Neuronal stem cell (in vitro differentiated cells): ENCODE results near the gene BIRC5.

ENCODE experiments used
- DNase-seq: peaks from one replicate; pipeline ENCODE4 v3.0.0-alpha.2; 2013; ENCODE audit warnings: low spot score
- H2AFZ ChIP-seq: one replicate; pipeline ENCODE4 v1.6.1; 2013; ENCODE audit warnings: mild to moderate bottlenecking, low read length, inconsistent platforms
- H2AK5ac ChIP-seq: 2 replicates; pipeline ENCODE4 v1.6.1; 2013; ENCODE audit warnings: low read depth, mild to moderate bottlenecking, inconsistent platforms, low read length, moderate library complexity, mixed read lengths
- H2BK120ac ChIP-seq: 2 replicates; pipeline ENCODE4 v1.6.1; 2013; ENCODE audit warnings: low read depth, mild to moderate bottlenecking, inconsistent platforms, low read length, moderate library complexity, mixed read lengths
- H2BK12ac ChIP-seq: one replicate; pipeline ENCODE4 v1.6.1; 2013; ENCODE audit warnings: low read length, inconsistent platforms
- H2BK15ac ChIP-seq: 2 replicates; pipeline ENCODE4 v1.6.1; 2013; ENCODE audit warnings: mild to moderate bottlenecking, low read length, inconsistent platforms, mixed read lengths
- H2BK5ac ChIP-seq: one replicate; pipeline ENCODE4 v1.6.1; 2013; ENCODE audit warnings: inconsistent platforms, mild to moderate bottlenecking, low read length, moderate library complexity
- H3K14ac ChIP-seq: one replicate; pipeline ENCODE4 v1.6.1; 2013; ENCODE audit warnings: low read length, inconsistent platforms
- H3K18ac ChIP-seq: 2 replicates; pipeline ENCODE4 v1.6.1; 2013; ENCODE audit warnings: low read length, inconsistent platforms
- H3K23ac ChIP-seq: 2 replicates; pipeline ENCODE4 v1.6.1; 2013; ENCODE audit warnings: low read depth, mild to moderate bottlenecking, mixed read lengths, low read length, inconsistent platforms; ENCODE audit not compliant: poor library complexity
- H3K27ac ChIP-seq: replicated peaks from 3 replicates; pipeline ENCODE4 v1.5.1; 2013; ENCODE audit warnings: low read length, inconsistent platforms
- H3K27me3 ChIP-seq, 3 experiments: 2 replicates each; pipeline ENCODE4 v1.6.1; 2013; ENCODE audit warnings: low read length in 3 of 3, mild to moderate bottlenecking in 2 of 3, inconsistent platforms in 1 of 3, low read depth in 1 of 3, mixed read lengths in 1 of 3, moderate library complexity in 1 of 3; ENCODE audit not compliant: control insufficient read depth in 3 of 3, insufficient read depth in 3 of 3
- H3K36me3 ChIP-seq, 2 donors: replicated peaks in 1 of 2; 2 replicates each; pipeline ENCODE4 v1.6.1; 2013; ENCODE audit warnings: low read length in 2 of 2; ENCODE audit not compliant: control insufficient read depth in 2 of 2, insufficient read depth in 2 of 2
- H3K4ac ChIP-seq: 2 replicates; pipeline ENCODE4 v1.6.1; 2013; ENCODE audit warnings: inconsistent platforms, mild to moderate bottlenecking, low read length, moderate library complexity
- H3K4me1 ChIP-seq, 2 donors: 1 replicate in 1 of 2; 2 replicates in 1 of 2; pipeline ENCODE4 v1.6.1; 2013; ENCODE audit warnings: low read length in 2 of 2, low read depth in 1 of 2; ENCODE audit not compliant: control insufficient read depth in 2 of 2, insufficient read depth in 1 of 2
- H3K4me2 ChIP-seq: one replicate; pipeline ENCODE4 v1.6.1; 2013; ENCODE audit warnings: mild to moderate bottlenecking, low read length, inconsistent platforms; ENCODE audit not compliant: insufficient read depth, poor library complexity, severe bottlenecking
- H3K4me3 ChIP-seq, 2 donors: 2 replicates each; pipeline ENCODE4 v1.5.1; 2013; ENCODE audit warnings: low read length in 2 of 2, mild to moderate bottlenecking in 2 of 2, inconsistent platforms in 1 of 2, moderate library complexity in 1 of 2
- H3K79me1 ChIP-seq: one replicate; pipeline ENCODE4 v1.6.1; 2013; ENCODE audit warnings: low read depth, mild to moderate bottlenecking, inconsistent platforms, low read length, moderate library complexity
- H3K9ac ChIP-seq: one replicate; pipeline ENCODE4 v1.6.1; 2013; ENCODE audit warnings: mild to moderate bottlenecking, low read depth, low read length, inconsistent platforms; ENCODE audit not compliant: poor library complexity
- H3K9me3 ChIP-seq, 2 donors: replicated peaks in 1 of 2; 2 replicates each; pipeline versions ENCODE3 to v1.6.1; 2013; ENCODE audit warnings: low read length in 2 of 2, mild to moderate bottlenecking in 2 of 2, inconsistent platforms in 1 of 2, low read depth in 1 of 2, mixed read lengths in 1 of 2, moderate library complexity in 1 of 2; ENCODE audit not compliant: control insufficient read depth in 2 of 2, insufficient read depth in 1 of 2
- H4K8ac ChIP-seq: one replicate; pipeline ENCODE4 v1.6.1; 2013; ENCODE audit warnings: low read depth, mild to moderate bottlenecking, inconsistent platforms, low read length, moderate library complexity
- H4K91ac ChIP-seq: one replicate; pipeline ENCODE4 v1.6.1; 2013; ENCODE audit warnings: low read length, low read depth, mild to moderate bottlenecking, inconsistent platforms; ENCODE audit not compliant: poor library complexity
- WGBS, 2 donors: extraction: QIAGEN DNeasy Blood & Tissue Kit; methylation state at CpG; one replicate each; pipeline ENCODE4 v1.1.7; 2013; ENCODE audit warnings: missing lambda C conversion rate in 2 of 2, mixed read lengths in 1 of 2; ENCODE audit not compliant: insufficient read length in 2 of 2, insufficient replicate concordance in 1 of 2; ENCODE audit errors: extremely low coverage in 2 of 2; 5-methylcytosine and 5-hydroxymethylcytosine counted together

The BIRC5 gene

DNA sequence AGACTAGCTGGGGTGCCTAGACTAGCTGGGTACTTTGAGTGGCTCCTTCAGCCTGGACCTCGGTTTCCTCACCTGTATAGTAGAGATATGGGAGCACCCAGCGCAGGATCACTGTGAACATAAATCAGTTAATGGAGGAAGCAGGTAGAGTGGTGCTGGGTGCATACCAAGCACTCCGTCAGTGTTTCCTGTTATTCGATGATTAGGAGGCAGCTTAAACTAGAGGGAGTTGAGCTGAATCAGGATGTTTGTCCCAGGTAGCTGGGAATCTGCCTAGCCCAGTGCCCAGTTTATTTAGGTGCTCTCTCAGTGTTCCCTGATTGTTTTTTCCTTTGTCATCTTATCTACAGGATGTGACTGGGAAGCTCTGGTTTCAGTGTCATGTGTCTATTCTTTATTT lies 9.0 kb downstream of the BIRC5 start:
- no peak overlapping the region for H2BK5ac ChIP-seq
- no peaks in the 10 kb centered on the region for H3K4me1 ChIP-seq
- no peak overlapping the region for H2BK15ac ChIP-seq
- no CpG with 5 or more reads among the region's 4 CpGs for WGBS, 2 donors
- H2BK120ac ChIP-seq, result no peak overlapping the region
- DNase-seq, result no peak
- H3K14ac ChIP-seq, result no peak overlapping the region
- no peak overlapping the region for H4K8ac ChIP-seq
- no peak overlapping the region for H3K9ac ChIP-seq
- no peak overlapping the region for H4K91ac ChIP-seq
- H3K36me3 ChIP-seq, result peaks cover 37 to 68% of the 10 kb centered on the region in 2 donors
- no peak overlapping the region for H3K4me3 ChIP-seq
- no peak overlapping the region for H3K4ac ChIP-seq
- H2AK5ac ChIP-seq, result no peak overlapping the region
- no peak overlapping the region for H3K4me2 ChIP-seq
- peaks cover 0 to 3% of the 10 kb centered on the region in 2 donors for H3K9me3 ChIP-seq
- H3K23ac ChIP-seq, result no peak overlapping the region
- no peak overlapping the region for H2BK12ac ChIP-seq
- no peak overlapping the region for H2AFZ ChIP-seq
- H3K79me1 ChIP-seq, result peaks cover 2% of the 10 kb centered on the region
- H3K27ac ChIP-seq, result no peak overlapping the region
- H3K18ac ChIP-seq, result no peak overlapping the region
- H3K27me3 ChIP-seq, result no peaks in the 10 kb centered on the region

- Histone ChIP-seq H3K4ac (no peak overlapping the region), H3K79me1 (peaks cover 2% of the 10 kb centered on the region), H3K4me1 (no peaks in the 10 kb centered on the region), H3K27me3 (no peaks in the 10 kb centered on the region), H3K36me3 (peaks cover 36 to 63% of the 10 kb centered on the region in 2 donors), H3K4me2 (no peak overlapping the region), H2BK12ac (no peak overlapping the region), H3K27ac (no peak overlapping the region), H3K23ac (peak overlapping the region; percentile 46), H3K9ac (no peak overlapping the region), H2BK5ac (no peak overlapping the region), H3K14ac (no peak overlapping the region), H3K9me3 (peaks cover 0 to 3% of the 10 kb centered on the region in 2 donors), H3K18ac (no peak overlapping the region), H4K91ac (no peak overlapping the region), H2AFZ (no peak overlapping the region), H2BK15ac (no peak overlapping the region), H2AK5ac (no peak overlapping the region), H2BK120ac (no peak overlapping the region), H4K8ac (no peak overlapping the region), H3K4me3 (no peak overlapping the region)
- no CpG with 5 or more reads among the region's 3 CpGs for WGBS, 2 donors
- no peak for DNase-seq
Observed at GRCh38 chr17:78223765-78224164, 9.7 kb downstream of the BIRC5 start.

DNA sequence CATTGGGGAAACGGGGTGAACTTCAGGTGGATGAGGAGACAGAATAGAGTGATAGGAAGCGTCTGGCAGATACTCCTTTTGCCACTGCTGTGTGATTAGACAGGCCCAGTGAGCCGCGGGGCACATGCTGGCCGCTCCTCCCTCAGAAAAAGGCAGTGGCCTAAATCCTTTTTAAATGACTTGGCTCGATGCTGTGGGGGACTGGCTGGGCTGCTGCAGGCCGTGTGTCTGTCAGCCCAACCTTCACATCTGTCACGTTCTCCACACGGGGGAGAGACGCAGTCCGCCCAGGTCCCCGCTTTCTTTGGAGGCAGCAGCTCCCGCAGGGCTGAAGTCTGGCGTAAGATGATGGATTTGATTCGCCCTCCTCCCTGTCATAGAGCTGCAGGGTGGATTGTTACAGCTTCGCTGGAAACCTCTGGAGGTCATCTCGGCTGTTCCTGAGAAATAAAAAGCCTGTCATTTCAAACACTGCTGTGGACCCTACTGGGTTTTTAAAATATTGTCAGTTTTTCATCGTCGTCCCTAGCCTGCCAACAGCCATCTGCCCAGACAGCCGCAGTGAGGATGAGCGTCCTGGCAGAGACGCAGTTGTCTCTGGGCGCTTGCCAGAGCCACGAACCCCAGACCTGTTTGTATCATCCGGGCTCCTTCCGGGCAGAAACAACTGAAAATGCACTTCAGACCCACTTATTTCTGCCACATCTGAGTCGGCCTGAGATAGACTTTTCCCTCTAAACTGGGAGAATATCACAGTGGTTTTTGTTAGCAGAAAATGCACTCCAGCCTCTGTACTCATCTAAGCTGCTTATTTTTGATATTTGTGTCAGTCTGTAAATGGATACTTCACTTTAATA lies 10.4 kb downstream of the BIRC5 start:
- Histone ChIP-seq H2BK15ac (no peak overlapping the region), H3K27me3 (no peaks in the 10 kb centered on the region), H2BK120ac (no peak overlapping the region), H3K14ac (no peak overlapping the region), H2BK12ac (no peak overlapping the region), H3K4ac (no peak overlapping the region), H2BK5ac (no peak overlapping the region), H2AFZ (no peak overlapping the region), H3K79me1 (peaks cover under 1% of the 10 kb centered on the region), H3K23ac (no peak overlapping the region), H3K9me3 (peaks cover 0 to 2% of the 10 kb centered on the region in 2 donors), H3K36me3 (peaks cover 30 to 56% of the 10 kb centered on the region in 2 donors), H3K4me3 (no peak overlapping the region), H2AK5ac (no peak overlapping the region), H4K91ac (no peak overlapping the region), H3K27ac (no peak overlapping the region), H3K4me1 (no peaks in the 10 kb centered on the region), H3K18ac (peak overlapping the region; percentile 49), H4K8ac (no peak overlapping the region), H3K4me2 (no peak overlapping the region), H3K9ac (no peak overlapping the region)
- WGBS, 2 donors, result no CpG with 5 or more reads among the region's 27 CpGs
- DNase-seq, result no peak

- Histone ChIP-seq H2AFZ (no peak overlapping the region), H3K4me1 (no peaks in the 10 kb centered on the region), H3K27ac (no peak overlapping the region), H2BK12ac (no peak overlapping the region), H3K4ac (no peak overlapping the region), H2BK120ac (no peak overlapping the region), H3K27me3 (peaks cover 0 to 2% (median 1%) of the 10 kb centered on the region in 3 experiments), H3K18ac (no peak overlapping the region), H3K4me2 (no peak overlapping the region), H3K9ac (no peak overlapping the region), H3K79me1 (no peaks in the 10 kb centered on the region), H2BK15ac (no peak overlapping the region), H3K9me3 (peaks cover 0 to 2% of the 10 kb centered on the region in 2 donors), H4K91ac (no peak overlapping the region), H4K8ac (no peak overlapping the region), H3K36me3 (peaks cover 26 to 51% of the 10 kb centered on the region in 2 donors), H3K14ac (no peak overlapping the region), H3K4me3 (no peak overlapping the region), H2AK5ac (no peak overlapping the region), H2BK5ac (no peak overlapping the region), H3K23ac (no peak overlapping the region)
- WGBS, 2 donors, result no CpG with 5 or more reads among the region's 16 CpGs
- DNase-seq, result no peak
Observed at GRCh38 chr17:78225088-78225865, 11.2 kb downstream of the BIRC5 start.
